CD14-positive monocyte (primary cell): ENCODE data around the gene BCAS1. TPM values are rescaled to one million over a fixed set of nuclear protein-coding genes. Genes with fewer than 3 reads are reported as not detected.

ENCODE experiments used
- DNase-seq, 3 donors: peaks; one replicate each; pipeline ENCODE4 v3.0.0-alpha.2; 2011 to 2022
- H2AFZ ChIP-seq: 2 replicates; pipeline ENCODE4 v1.6.0; 2012; ENCODE audit warnings: mild to moderate bottlenecking, low read depth, low read length, inconsistent platforms; ENCODE audit not compliant: insufficient read depth, poor library complexity, severe bottlenecking
- H3K27ac ChIP-seq, 2 donors: 1 replicate in 1 of 2; 2 replicates in 1 of 2; pipeline ENCODE4 v1.5.1; 2012 to 2013; ENCODE audit warnings: low read length in 2 of 2, control low read depth in 1 of 2, inconsistent platforms in 1 of 2, low read depth in 1 of 2, mild to moderate bottlenecking in 1 of 2
- H3K27me3 ChIP-seq, 2 donors: one replicate each; pipeline versions ENCODE4 v1.6.0 to v1.6.1; 2011 to 2013; ENCODE audit warnings: low read length in 2 of 2; ENCODE audit not compliant: control insufficient read depth in 2 of 2, insufficient read depth in 2 of 2
- H3K36me3 ChIP-seq, 2 donors: replicated peaks in 1 of 2; 1 replicate in 1 of 2; 2 replicates in 1 of 2; pipeline versions ENCODE4 v1.5.1 to v1.6.1; 2012 to 2013; ENCODE audit warnings: low read length in 2 of 2, control low read depth in 1 of 2, inconsistent platforms in 1 of 2, mild to moderate bottlenecking in 1 of 2; ENCODE audit not compliant: insufficient read depth in 2 of 2, control insufficient read depth in 1 of 2
- H3K4me1 ChIP-seq, 2 donors: 1 replicate in 1 of 2; 2 replicates in 1 of 2; pipeline versions ENCODE4 v1.5.1 to v1.6.1; 2012 to 2013; ENCODE audit warnings: low read length in 2 of 2, control low read depth in 1 of 2, inconsistent platforms in 1 of 2, mild to moderate bottlenecking in 1 of 2, moderate library complexity in 1 of 2; ENCODE audit not compliant: insufficient read depth in 2 of 2, control insufficient read depth in 1 of 2
- H3K4me2 ChIP-seq: replicated peaks from 2 replicates; pipeline ENCODE3; 2012; ENCODE audit warnings: low read length, moderate library complexity, mild to moderate bottlenecking; ENCODE audit not compliant: poor library complexity, severe bottlenecking; ENCODE audit errors: extremely low read depth
- H3K4me3 ChIP-seq, 3 experiments: fragments of 200-600 bp in 1 of 3; sonication (generic) in 1 of 3; replicated peaks in 1 of 3; 1 replicate in 2 of 3; 2 replicates in 1 of 3; pipeline ENCODE4 v1.5.1; 2011 to 2013; ENCODE audit warnings: low read length in 3 of 3, mild to moderate bottlenecking in 3 of 3, control low read depth in 2 of 3, low read depth in 2 of 3, inconsistent platforms in 1 of 3, moderate library complexity in 1 of 3
- H3K79me2 ChIP-seq: 2 replicates; pipeline ENCODE4 v1.6.0; 2012; ENCODE audit warnings: mild to moderate bottlenecking, control low read depth, inconsistent platforms, low read length, moderate library complexity; ENCODE audit not compliant: insufficient read depth
- H3K9ac ChIP-seq: 2 replicates; pipeline ENCODE4 v1.6.0; 2017; ENCODE audit warnings: low read length, mild to moderate bottlenecking; ENCODE audit not compliant: insufficient read depth, poor library complexity, severe bottlenecking
- H3K9me3 ChIP-seq, 2 donors: replicated peaks in 1 of 2; 1 replicate in 1 of 2; 2 replicates in 1 of 2; pipeline versions ENCODE4 v1.5.1 to v1.6.1; 2012 to 2013; ENCODE audit warnings: low read length in 2 of 2, control low read depth in 1 of 2; ENCODE audit not compliant: control insufficient read depth in 1 of 2, insufficient read depth in 1 of 2
- H4K20me1 ChIP-seq: 2 replicates; pipeline ENCODE4 v1.6.0; 2012; ENCODE audit warnings: mild to moderate bottlenecking, low read length, control low read depth, moderate library complexity; ENCODE audit not compliant: insufficient read depth
- H3K27ac Mint-ChIP-seq, 7 donors: one replicate each; pipeline ENCODE4 v1.8.0; 2020; ENCODE audit warnings: mild to moderate bottlenecking in 7 of 7, mixed read lengths in 7 of 7, moderate library complexity in 6 of 7, inconsistent platforms in 2 of 7
- H3K27me3 Mint-ChIP-seq, 3 donors: one replicate each; pipeline ENCODE4 v1.8.0; 2021 to 2022; ENCODE audit warnings: low read depth in 3 of 3, mild to moderate bottlenecking in 3 of 3, mixed read lengths in 3 of 3, moderate library complexity in 3 of 3, inconsistent platforms in 1 of 3
- H3K36me3 Mint-ChIP-seq, 2 donors: one replicate each; pipeline ENCODE4 v1.8.0; 2020; ENCODE audit warnings: mixed read lengths in 2 of 2, inconsistent platforms in 1 of 2, mild to moderate bottlenecking in 1 of 2
- H3K4me1 Mint-ChIP-seq: one replicate; pipeline ENCODE4 v1.8.0; 2020; ENCODE audit warnings: mild to moderate bottlenecking, mixed read lengths
- H3K4me3 Mint-ChIP-seq, 2 donors: one replicate each; pipeline ENCODE4 v1.8.0; 2020; ENCODE audit warnings: mild to moderate bottlenecking in 2 of 2, mixed read lengths in 2 of 2, moderate library complexity in 1 of 2
- H3K9me3 Mint-ChIP-seq, 7 donors: one replicate each; pipeline ENCODE4 v1.8.0; 2020 to 2022; ENCODE audit warnings: mixed read lengths in 7 of 7, mild to moderate bottlenecking in 6 of 7, moderate library complexity in 6 of 7, inconsistent platforms in 2 of 7
- CTCF ChIP-seq: fragments of 200-600 bp; IDR thresholded peaks from one replicate; pipeline ENCODE4 v1.8.0; 2022; ENCODE audit warnings: antibody characterized with exemption, mild to moderate bottlenecking
- WGBS: methylation state at CpG from one replicate; pipeline ENCODE4 v1.1.5; 2013; ENCODE audit warnings: missing lambda C conversion rate; ENCODE audit not compliant: insufficient coverage; 5-methylcytosine and 5-hydroxymethylcytosine counted together
- intact Hi-C, 2 donors: fragments of 100-400 bp; cut with micrococcal nuclease; formaldehyde crosslinking; loops; one replicate each; pipeline versions ENCODE4 v1.15.0 to v1.15.1; 2023
- polyA plus RNA-seq, 3 donors: library from polyadenylated mRNA; depleted of rRNA in 1 of 3; unstranded in 2 of 3; stranded (reverse) in 1 of 3; fragments of 300-500 nt in 2 of 3; fragments of >200 nt in 1 of 3; fragmentation: Illumina TruSeq in 2 of 3; gene quantifications; 1 replicate in 2 of 3; 2 replicates in 1 of 3; pipeline ENCODE4 v1.2.3, GENCODE V29; 2012 to 2021
- small RNA-seq: library from RNA; depleted of rRNA; stranded (forward); fragments of <200 nt; gene quantifications from one replicate; pipeline ENCODE3, GENCODE V24; 2012; ENCODE audit warnings: low read depth; ENCODE audit not compliant: insufficient read length

The BCAS1 gene
- polyA plus RNA-seq, 3 donors: 0.01 to 0.02 TPM; not detected in 1

DNA sequence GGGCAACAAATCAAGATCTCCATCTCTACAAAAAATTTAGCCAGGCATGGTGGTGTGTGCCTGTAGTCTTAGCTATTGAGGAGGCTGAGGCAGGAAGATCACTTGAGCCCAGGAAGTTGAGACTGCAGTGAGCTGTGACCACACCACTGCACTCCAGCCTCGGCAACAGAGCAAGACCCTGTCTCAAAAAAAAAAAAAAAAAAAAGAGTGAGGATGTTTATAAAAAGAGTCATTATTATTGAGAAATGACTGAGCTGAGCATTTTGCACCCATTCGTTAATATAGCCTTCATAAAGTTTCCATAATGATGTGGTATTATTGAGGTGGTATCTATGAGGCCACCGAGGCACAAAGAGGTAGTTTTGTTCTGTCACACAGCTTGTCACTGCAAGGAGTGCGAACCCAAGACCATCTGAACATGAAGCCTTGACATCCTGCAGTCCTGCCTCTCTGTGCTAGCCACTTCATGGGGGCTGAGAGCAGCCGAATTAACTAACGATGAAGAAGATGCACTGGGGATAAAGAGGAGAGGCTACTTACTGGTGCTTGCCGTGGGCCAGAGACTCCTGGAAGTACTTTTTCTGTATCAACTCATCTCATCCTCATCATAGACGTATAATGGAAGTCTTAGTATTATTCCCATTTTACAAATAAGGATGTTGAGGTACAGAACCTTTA, 175.5 kb downstream of the BCAS1 start:
- Histone ChIP-seq H2AFZ (no peak overlapping the region), H3K4me3 (no peak overlapping the region), H3K27ac (no peak overlapping the region), H3K9me3 (no peaks in the 10 kb centered on the region), H4K20me1 (no peaks in the 10 kb centered on the region), H3K9ac (no peak overlapping the region), H3K4me2 (no peak overlapping the region), H3K27me3 (no peaks in the 10 kb centered on the region), H3K79me2 (no peaks in the 10 kb centered on the region), H3K4me1 (peaks cover 13 to 14% of the 10 kb centered on the region in 2 donors), H3K36me3 (no peaks in the 10 kb centered on the region)
- DNase-seq: no peak
- 90% methylated on average over 3 of the region's 8 CpGs for WGBS
- peaks cover 0 to 1% of the 10 kb centered on the region in 2 donors for H3K36me3 Mint-ChIP-seq
- H3K4me3 Mint-ChIP-seq: no peak overlapping the region
- H3K4me1 Mint-ChIP-seq: peaks cover 37% of the 10 kb centered on the region
- peak overlapping the region in 3 of 7 donors; percentile 15 to 68 (median 24) for H3K27ac Mint-ChIP-seq
- intact Hi-C loops: no loop called here
- peaks cover 0 to 2% (median 0%) of the 10 kb centered on the region in 7 donors for H3K9me3 Mint-ChIP-seq
- no peak for TF ChIP-seq CTCF
- H3K27me3 Mint-ChIP-seq: peaks cover 2 to 4% (median 4%) of the 10 kb centered on the region in 3 donors

Small RNA genes lying within 50 kb of the gene (small RNA-seq; reads per million reads assigned to genes)
- not detected for gene MIR4756

Other genes with a start within 250 kb of the BCAS1 start
- gene CYP24A1, start 103.4 kb upstream of the BCAS1 start, polyA plus RNA-seq: not detected
- gene PFDN4, start 137.5 kb upstream of the BCAS1 start, polyA plus RNA-seq: 10 to 100 TPM; 12.6 to 49.0 (median 32.1) TPM